AG10803 (cell line): Measurements from ENCODE around the gene PRSS21.

Experiments used
- DNase-seq: peaks from one replicate; pipeline ENCODE4 v3.0.0; 2010; ENCODE audit warnings: low read depth
- H3K4me3 ChIP-seq: 2 replicates; pipeline ENCODE4 v1.5.1; 2011; ENCODE audit warnings: mild to moderate bottlenecking, low read length, control low read depth
- CTCF ChIP-seq: conservative IDR thresholded peaks from 2 replicates; pipeline ENCODE4 v1.5.1; 2011; ENCODE audit warnings: mild to moderate bottlenecking, low read length, control low read depth, inconsistent platforms

The PRSS21 gene

GRCh38 chr16:2835638-2836493 lies 18.8 kb downstream of the PRSS21 start:
- H3K4me3 ChIP-seq: no peak overlapping the region; the same call in 1 of the 2 replicates
- TF ChIP-seq CTCF: peak; percentile 6; the same call in 1 of the 2 replicates
- DNase-seq: peak; percentile 100

DNA sequence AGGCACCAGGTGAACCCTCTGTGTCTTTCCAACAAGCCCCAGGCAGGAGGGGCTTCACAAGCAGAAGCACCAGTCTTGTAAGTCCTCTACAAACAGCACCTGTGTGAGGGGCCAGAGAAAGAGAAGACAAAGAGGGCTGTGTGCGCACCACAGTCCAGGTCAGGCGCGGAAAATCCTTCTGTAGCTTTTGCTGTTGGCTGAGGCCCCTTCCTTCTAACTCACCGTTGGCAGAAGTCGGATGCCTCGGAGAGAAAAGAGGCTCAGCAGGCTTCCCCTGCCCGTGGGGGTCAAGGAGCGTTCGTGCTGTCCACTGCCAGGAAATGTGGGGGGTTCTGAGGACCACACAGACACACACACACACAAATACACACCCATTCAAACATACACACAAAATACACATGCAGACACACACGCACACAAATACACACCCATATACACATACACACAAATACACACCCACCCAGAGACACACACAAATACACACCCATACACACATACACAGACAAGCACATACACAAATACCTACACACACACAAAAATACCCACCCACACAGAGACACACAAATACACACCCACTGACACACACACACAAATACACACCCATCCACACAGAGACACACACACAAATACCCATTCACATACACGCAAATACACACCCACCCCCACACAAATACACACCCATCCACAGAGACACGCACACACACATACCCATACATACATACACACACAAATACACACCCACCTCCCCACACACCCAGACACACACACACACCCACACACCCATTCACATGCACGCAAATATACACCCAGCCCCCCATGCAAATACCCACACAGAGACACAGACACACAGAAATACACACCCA lies 19.8 kb downstream of the PRSS21 start:
- no peak for DNase-seq
- TF ChIP-seq CTCF: no peak
- H3K4me3 ChIP-seq: no peak overlapping the region

GRCh38 chr16:2838928-2839327 lies 21.9 kb downstream of the PRSS21 start:
- peak; percentile 79 for DNase-seq
- TF ChIP-seq CTCF: peak; percentile 85
- H3K4me3 ChIP-seq: no peak overlapping the region

- H3K4me3 ChIP-seq: no peak overlapping the region
- DNase-seq: no peak
- TF ChIP-seq CTCF: no peak
Observed at GRCh38 chr16:2839650-2840450, 22.8 kb downstream of the PRSS21 start.

DNA sequence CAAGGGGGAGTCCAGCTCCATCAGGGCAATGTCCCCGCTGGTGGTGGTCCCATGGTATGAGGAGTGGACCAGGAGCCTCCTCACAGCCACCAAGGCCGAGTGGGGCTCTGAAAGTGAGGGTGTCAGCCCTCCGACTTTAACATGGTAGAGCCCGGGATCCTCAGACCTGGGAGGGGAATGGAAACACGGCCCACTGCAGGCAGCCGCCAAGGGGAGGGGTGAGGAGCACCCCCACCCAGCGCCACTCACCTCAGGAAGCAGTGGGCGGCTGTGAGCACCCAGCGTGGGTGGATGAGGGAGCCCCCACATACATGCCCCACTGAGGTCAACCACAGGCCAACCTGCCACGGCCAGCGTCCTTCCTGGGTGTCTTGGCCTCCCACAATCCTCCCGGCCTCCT lies 23.9 kb downstream of the PRSS21 start:
- DNase-seq: no peak
- no peak for TF ChIP-seq CTCF

GRCh38 chr16:2841606-2842339 lies 24.7 kb downstream of the PRSS21 start:
- no peak for TF ChIP-seq CTCF
- no peak for DNase-seq
- H3K4me3 ChIP-seq: no peak overlapping the region

More for the DNA sequence above, 23.9 kb downstream of the PRSS21 start:
- H3K4me3 ChIP-seq: no peak overlapping the region
